ENCODE measurements around the gene KCNN1.
A peak's percentile ranks its signal among the peaks of the same experiment; 100 is the strongest.
"Not testable (repeated sequence)": the region's sequence is repeated elsewhere in the genome, so short reads cannot be mapped to it uniquely, and the experiment has no call there.

The KCNN1 gene

GRCh38 chr19:17966550-17967256 is at the start of gene KCNN1:
KCNN1 (plus strand) TSS chr19:17967107; CDS start chr19:17973889, 6,782 bp downstream.
- no peak for DNase-seq (ENCODE audit: low read depth in 3 of 3)

- DNase-seq (ENCODE audit: low read depth in 3 of 3) = not testable (repeated sequence)
Measured at GRCh38 chr19:17918151-17918550, 48.8 kb upstream of the KCNN1 start.

GRCh38 chr19:17919122-17919521 is 47.8 kb upstream of the KCNN1 start:
- DNase-seq (ENCODE audit: low read depth in 3 of 3) = not testable (repeated sequence)

- no peak for DNase-seq (ENCODE audit: low read depth in 3 of 3)
Measured at GRCh38 chr19:17920527-17920926, 46.4 kb upstream of the KCNN1 start.

- DNase-seq (ENCODE audit: low read depth in 3 of 3) = no peak
Measured at GRCh38 chr19:17922138-17922537, 44.8 kb upstream of the KCNN1 start.

GRCh38 chr19:17926044-17926443 is 40.9 kb upstream of the KCNN1 start:
- no peak for DNase-seq (ENCODE audit: low read depth in 3 of 3)

- DNase-seq (ENCODE audit: low read depth in 3 of 3) = no peak
Measured at GRCh38 chr19:17929056-17929455, 37.9 kb upstream of the KCNN1 start.

GRCh38 chr19:17931532-17932191 is 35.2 kb upstream of the KCNN1 start:
- no peak for DNase-seq (ENCODE audit: low read depth in 3 of 3)

GRCh38 chr19:17932485-17933338 is 34.2 kb upstream of the KCNN1 start, which contains the start of gene CCDC124:
CCDC124 (plus strand) TSS chr19:17933015; CDS start chr19:17936421, 3,406 bp downstream.
- DNase-seq (ENCODE audit: low read depth in 3 of 3) = peak; percentile 85 to 87 (median 85)

GRCh38 chr19:17933414-17934129 is 33.3 kb upstream of the KCNN1 start:
- no peak for DNase-seq (ENCODE audit: low read depth in 3 of 3)

GRCh38 chr19:17936379-17936778 is 30.5 kb upstream of the KCNN1 start:
- DNase-seq (ENCODE audit: low read depth in 3 of 3) = no peak

- DNase-seq (ENCODE audit: low read depth in 3 of 3) = no peak
Measured at GRCh38 chr19:17937371-17937900, 29.5 kb upstream of the KCNN1 start.

GRCh38 chr19:17938092-17938845 is 28.6 kb upstream of the KCNN1 start:
- DNase-seq (ENCODE audit: low read depth in 3 of 3) = peak; percentile 56 to 78 (median 69)

- DNase-seq (ENCODE audit: low read depth in 3 of 3) = no peak
Measured at GRCh38 chr19:17942181-17942580, 24.7 kb upstream of the KCNN1 start.

GRCh38 chr19:17942582-17943273 is 24.2 kb upstream of the KCNN1 start:
- DNase-seq (ENCODE audit: low read depth in 3 of 3) = no peak

GRCh38 chr19:17943274-17944221 is 23.4 kb upstream of the KCNN1 start:
- no peak for DNase-seq (ENCODE audit: low read depth in 3 of 3)

- DNase-seq (ENCODE audit: low read depth in 3 of 3) = no peak
Measured at GRCh38 chr19:17944301-17944700, 22.6 kb upstream of the KCNN1 start.

GRCh38 chr19:17946965-17947784 is 19.7 kb upstream of the KCNN1 start:
- no peak for DNase-seq (ENCODE audit: low read depth in 3 of 3)
